HUES64 (cell line): ENCODE data around the gene ITGB6.

Source experiments
- H3K27ac ChIP-seq: 2 replicates; pipeline ENCODE4 v1.7.0; 2013; ENCODE audit warnings: low read depth, low read length, inconsistent platforms
- H3K27me3 ChIP-seq: 2 replicates; pipeline ENCODE4 v1.6.1; 2013; ENCODE audit warnings: mild to moderate bottlenecking, low read length; ENCODE audit not compliant: insufficient read depth
- H3K36me3 ChIP-seq: 2 replicates; pipeline ENCODE4 v1.6.1; 2013; ENCODE audit warnings: mild to moderate bottlenecking, low read length; ENCODE audit not compliant: insufficient read depth
- H3K4me1 ChIP-seq: 2 replicates; pipeline ENCODE4 v1.6.1; 2013; ENCODE audit warnings: mild to moderate bottlenecking, low read length, moderate library complexity; ENCODE audit not compliant: insufficient read depth
- H3K4me3 ChIP-seq: 2 replicates; pipeline ENCODE4 v1.5.1; 2013; ENCODE audit warnings: mild to moderate bottlenecking, low read length, moderate library complexity
- H3K9ac ChIP-seq: 2 replicates; pipeline ENCODE4 v1.6.1; 2013; ENCODE audit warnings: mild to moderate bottlenecking, low read depth, low read length
- H3K9me3 ChIP-seq: 2 replicates; pipeline ENCODE4 v1.6.1; 2013; ENCODE audit warnings: low read depth, low read length; ENCODE audit not compliant: insufficient read depth
- WGBS: fragments of 150-250, 120-280 bp; methylation state at CpG from one replicate; pipeline ENCODE4 v1.1.7; 2013; ENCODE audit warnings: missing lambda C conversion rate; 5-methylcytosine and 5-hydroxymethylcytosine counted together

ITGB6 gene

GRCh38 chr2:160175169-160176134 is 24.6 kb downstream of the ITGB6 start:
- H3K27ac ChIP-seq, result no peak overlapping the region
- no peaks in the 10 kb centered on the region for H3K27me3 ChIP-seq
- H3K4me3 ChIP-seq, result no peak overlapping the region
- H3K9ac ChIP-seq, result no peak overlapping the region
- 97% methylated on average over 8 of the region's 8 CpGs for WGBS
- no peaks in the 10 kb centered on the region for H3K9me3 ChIP-seq
- no peaks in the 10 kb centered on the region for H3K36me3 ChIP-seq
- 0 out of 2 replicates have a peak, but pooled peaks cover 2% of the 10 kb centered on the region for H3K4me1 ChIP-seq

GRCh38 chr2:160174322-160174721 is 25.8 kb downstream of the ITGB6 start:
- no peaks in the 10 kb centered on the region for H3K27me3 ChIP-seq
- H3K9ac ChIP-seq, result no peak overlapping the region
- 98% methylated on average over 3 of the region's 3 CpGs for WGBS
- no peak overlapping the region for H3K4me3 ChIP-seq
- no peak overlapping the region for H3K27ac ChIP-seq
- no peaks in the 10 kb centered on the region for H3K4me1 ChIP-seq
- H3K9me3 ChIP-seq, result no peaks in the 10 kb centered on the region
- no peaks in the 10 kb centered on the region for H3K36me3 ChIP-seq

GRCh38 chr2:160169988-160170387 is 30.1 kb downstream of the ITGB6 start:
- H3K36me3 ChIP-seq, result no peaks in the 10 kb centered on the region
- no peak overlapping the region for H3K9ac ChIP-seq
- H3K27me3 ChIP-seq, result no peaks in the 10 kb centered on the region
- H3K4me3 ChIP-seq, result no peak overlapping the region
- no peaks in the 10 kb centered on the region for H3K4me1 ChIP-seq
- H3K9me3 ChIP-seq, result no peaks in the 10 kb centered on the region
- no peak overlapping the region for H3K27ac ChIP-seq

GRCh38 chr2:160169471-160169870 is 30.6 kb downstream of the ITGB6 start:
- Histone ChIP-seq H3K27me3 (no peaks in the 10 kb centered on the region), H3K36me3 (no peaks in the 10 kb centered on the region), H3K4me3 (no peak overlapping the region), H3K9ac (no peak overlapping the region), H3K9me3 (no peaks in the 10 kb centered on the region), H3K4me1 (no peaks in the 10 kb centered on the region), H3K27ac (no peak overlapping the region)
- WGBS, result 100% methylated on average over 2 of the region's 3 CpGs

- Histone ChIP-seq H3K36me3 (no peaks in the 10 kb centered on the region), H3K27ac (no peak overlapping the region), H3K9ac (no peak overlapping the region), H3K4me3 (no peak overlapping the region), H3K9me3 (no peaks in the 10 kb centered on the region), H3K4me1 (no peaks in the 10 kb centered on the region), H3K27me3 (no peaks in the 10 kb centered on the region)
- 83% methylated on average over 1 of the region's 3 CpGs for WGBS
Observed at GRCh38 chr2:160168878-160169277, 31.2 kb downstream of the ITGB6 start.

- no peaks in the 10 kb centered on the region for H3K9me3 ChIP-seq
- H3K27ac ChIP-seq, result no peak overlapping the region
- no peaks in the 10 kb centered on the region for H3K36me3 ChIP-seq
- no peaks in the 10 kb centered on the region for H3K4me1 ChIP-seq
- WGBS, result 93% methylated on average over 12 of the region's 12 CpGs
- H3K4me3 ChIP-seq, result no peak overlapping the region
- no peak overlapping the region for H3K9ac ChIP-seq
- H3K27me3 ChIP-seq, result no peaks in the 10 kb centered on the region
Observed at GRCh38 chr2:160167089-160167740, 32.9 kb downstream of the ITGB6 start.

GRCh38 chr2:160165996-160166395 is 34.1 kb downstream of the ITGB6 start:
- Histone ChIP-seq H3K27ac (no peak overlapping the region), H3K27me3 (no peaks in the 10 kb centered on the region), H3K4me1 (no peaks in the 10 kb centered on the region), H3K9ac (no peak overlapping the region), H3K4me3 (no peak overlapping the region), H3K9me3 (no peaks in the 10 kb centered on the region), H3K36me3 (no peaks in the 10 kb centered on the region)
- WGBS, result 100% methylated on average over 1 of the region's 1 CpG

GRCh38 chr2:160165081-160165480 is 35.0 kb downstream of the ITGB6 start:
- Histone ChIP-seq H3K9ac (no peak overlapping the region), H3K9me3 (no peaks in the 10 kb centered on the region), H3K4me3 (no peak overlapping the region), H3K27me3 (no peaks in the 10 kb centered on the region), H3K36me3 (no peaks in the 10 kb centered on the region), H3K27ac (no peak overlapping the region), H3K4me1 (no peaks in the 10 kb centered on the region)
- 100% methylated on average over 1 of the region's 2 CpGs for WGBS

GRCh38 chr2:160157861-160158829 is 41.9 kb downstream of the ITGB6 start:
- H3K9me3 ChIP-seq, result no peaks in the 10 kb centered on the region
- no peak overlapping the region for H3K27ac ChIP-seq
- H3K4me1 ChIP-seq, result peaks cover 10% of the 10 kb centered on the region
- no peak overlapping the region for H3K9ac ChIP-seq
- H3K27me3 ChIP-seq, result no peaks in the 10 kb centered on the region
- H3K4me3 ChIP-seq, result no peak overlapping the region
- WGBS, result 78% methylated on average over 13 of the region's 13 CpGs
- no peaks in the 10 kb centered on the region for H3K36me3 ChIP-seq

- Histone ChIP-seq H3K27me3 (no peaks in the 10 kb centered on the region), H3K9me3 (no peaks in the 10 kb centered on the region), H3K36me3 (no peaks in the 10 kb centered on the region), H3K4me3 (no peak overlapping the region), H3K9ac (no peak overlapping the region), H3K27ac (no peak overlapping the region), H3K4me1 (peaks cover 10% of the 10 kb centered on the region)
- WGBS, result 98% methylated on average over 2 of the region's 2 CpGs
Observed at GRCh38 chr2:160156665-160157064, 43.4 kb downstream of the ITGB6 start.
